Fibroblast of skin of right quadriceps (primary cell): ENCODE measurements around the gene GDI1.
"Not testable (repeated sequence)": the region's sequence is repeated elsewhere in the genome, so short reads cannot be mapped to it uniquely, and the experiment has no call there.

Source experiments
- DNase-seq: peaks from one replicate; pipeline ENCODE4 v3.0.0-alpha.2; 2013

GDI1 gene

GRCh38 chrX:154436983-154437752 lies at the start of gene GDI1:
GDI1 (plus strand) TSS chrX:154437154; CDS start chrX:154437255, 101 bp downstream.
- DNase-seq, result peak; percentile 63

- not testable (repeated sequence) for DNase-seq
These were observed 48.9 kb upstream of the GDI1 start for GRCh38 chrX:154388094-154388493.

DNA sequence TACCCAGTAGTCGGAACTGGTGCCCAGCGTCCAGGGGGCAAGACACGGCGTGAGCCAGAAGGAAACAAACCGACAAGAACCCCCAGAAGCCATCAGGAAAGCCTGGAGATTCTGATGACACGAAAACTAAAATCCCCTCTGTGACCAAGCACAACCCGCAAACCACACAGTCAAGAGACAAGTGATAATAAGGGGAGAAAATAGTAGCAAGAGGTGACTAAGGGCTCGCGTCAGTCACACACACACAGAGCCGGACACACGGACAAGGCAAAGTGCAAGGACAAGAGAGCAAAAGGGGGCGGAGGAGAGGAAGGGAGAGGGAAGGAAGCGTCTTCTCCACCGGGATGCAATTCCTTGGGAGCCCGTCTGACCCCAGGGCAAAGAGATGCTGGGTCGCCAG lies 48.3 kb upstream of the GDI1 start:
- DNase-seq, result not testable (repeated sequence)

GRCh38 chrX:154389812-154390747 lies 46.9 kb upstream of the GDI1 start:
- DNase-seq, result not testable (repeated sequence)

GRCh38 chrX:154396363-154396762 lies 40.6 kb upstream of the GDI1 start:
- DNase-seq, result not testable (repeated sequence)

- DNase-seq, result peak; percentile 60
These were observed 39.7 kb upstream of the GDI1 start for GRCh38 chrX:154396973-154397887.

DNA sequence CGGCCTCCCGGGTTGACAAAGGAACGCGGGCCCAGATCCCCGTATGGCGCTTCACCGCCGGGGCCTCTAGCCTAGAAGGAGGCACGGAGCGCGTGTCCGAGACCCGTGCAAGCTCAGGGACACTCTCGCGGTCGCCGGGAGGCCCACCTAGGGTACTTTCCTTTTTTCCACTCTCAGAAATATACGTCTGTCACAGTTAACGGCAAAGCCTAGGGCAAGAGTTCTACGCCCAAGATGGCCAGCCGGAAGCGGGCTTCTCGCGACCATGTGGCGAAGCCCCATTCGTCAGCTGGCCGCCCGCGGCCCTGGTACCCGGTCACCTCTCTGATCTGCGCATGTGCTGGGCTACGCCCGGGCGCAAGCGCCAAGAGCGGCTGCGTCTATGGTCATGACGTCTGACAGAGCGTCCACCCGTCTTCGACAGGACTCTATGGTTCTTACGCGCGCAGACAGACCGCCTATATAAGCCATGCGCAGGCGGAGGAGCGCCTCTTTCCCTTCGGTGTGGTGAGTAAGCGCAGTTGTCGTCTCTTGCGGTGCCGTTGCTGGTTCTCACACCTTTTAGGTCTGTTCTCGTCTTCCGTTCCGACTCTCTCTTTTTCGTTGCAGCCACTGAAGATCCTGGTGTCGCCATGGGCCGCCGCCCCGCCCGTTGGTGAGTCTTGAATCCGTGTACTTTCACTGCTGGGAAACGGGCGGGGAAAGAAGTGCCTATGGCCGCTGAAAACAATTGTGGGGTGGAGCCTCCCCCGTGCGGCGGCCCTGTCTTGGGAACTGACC lies 38.9 kb upstream of the GDI1 start, which contains the start of gene RPL10:
Gene RPL10 (plus strand): TSS at position 490 of the 780 bp plus-strand sequence. CDS start 143 bp downstream, at position 633.
- DNase-seq, result peak; percentile 97

DNA sequence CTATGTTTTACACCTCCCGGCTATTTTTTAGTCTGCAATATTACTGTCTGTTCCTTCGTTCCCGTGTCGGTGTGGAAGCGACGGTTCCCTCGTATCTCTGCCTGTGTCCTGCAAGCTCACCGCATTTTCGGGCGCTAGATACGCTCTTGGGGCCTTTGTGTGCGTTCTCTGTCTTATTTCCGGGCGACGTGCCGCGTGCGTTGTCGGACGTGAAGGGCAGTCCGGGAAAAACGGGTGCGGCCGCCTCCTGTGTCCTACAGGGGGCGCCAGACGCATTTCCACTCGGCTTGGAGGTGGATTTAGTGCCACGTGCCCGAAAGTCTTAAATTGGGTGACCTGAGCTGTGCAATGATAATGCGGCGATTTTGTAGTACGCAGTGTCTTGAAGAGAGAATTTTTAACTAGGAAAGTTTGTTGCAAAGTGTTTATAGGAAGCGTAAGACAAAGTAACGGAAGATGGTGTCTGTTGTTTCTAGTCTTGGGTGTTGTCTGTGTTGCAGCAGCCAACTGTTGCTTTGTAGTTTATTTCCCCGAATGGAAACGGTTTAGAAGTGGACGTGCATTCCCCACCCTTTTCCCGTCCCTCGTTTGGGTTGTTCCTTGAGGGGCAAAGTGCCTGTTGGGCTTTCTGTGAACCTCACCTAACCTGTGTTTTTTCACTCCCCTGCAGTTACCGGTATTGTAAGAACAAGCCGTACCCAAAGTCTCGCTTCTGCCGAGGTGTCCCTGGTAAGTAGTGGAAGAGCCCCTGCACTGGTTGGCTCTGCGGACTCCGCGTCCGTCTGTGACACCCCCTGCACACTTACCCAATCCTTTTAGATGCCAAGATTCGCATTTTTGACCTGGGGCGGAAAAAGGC lies 38.1 kb upstream of the GDI1 start:
- DNase-seq, result peak; percentile 80

GRCh38 chrX:154399527-154400368 lies 37.2 kb upstream of the GDI1 start:
- no peak for DNase-seq

- not testable (repeated sequence) for DNase-seq
These were observed 36.6 kb upstream of the GDI1 start for GRCh38 chrX:154400369-154400817.

DNA sequence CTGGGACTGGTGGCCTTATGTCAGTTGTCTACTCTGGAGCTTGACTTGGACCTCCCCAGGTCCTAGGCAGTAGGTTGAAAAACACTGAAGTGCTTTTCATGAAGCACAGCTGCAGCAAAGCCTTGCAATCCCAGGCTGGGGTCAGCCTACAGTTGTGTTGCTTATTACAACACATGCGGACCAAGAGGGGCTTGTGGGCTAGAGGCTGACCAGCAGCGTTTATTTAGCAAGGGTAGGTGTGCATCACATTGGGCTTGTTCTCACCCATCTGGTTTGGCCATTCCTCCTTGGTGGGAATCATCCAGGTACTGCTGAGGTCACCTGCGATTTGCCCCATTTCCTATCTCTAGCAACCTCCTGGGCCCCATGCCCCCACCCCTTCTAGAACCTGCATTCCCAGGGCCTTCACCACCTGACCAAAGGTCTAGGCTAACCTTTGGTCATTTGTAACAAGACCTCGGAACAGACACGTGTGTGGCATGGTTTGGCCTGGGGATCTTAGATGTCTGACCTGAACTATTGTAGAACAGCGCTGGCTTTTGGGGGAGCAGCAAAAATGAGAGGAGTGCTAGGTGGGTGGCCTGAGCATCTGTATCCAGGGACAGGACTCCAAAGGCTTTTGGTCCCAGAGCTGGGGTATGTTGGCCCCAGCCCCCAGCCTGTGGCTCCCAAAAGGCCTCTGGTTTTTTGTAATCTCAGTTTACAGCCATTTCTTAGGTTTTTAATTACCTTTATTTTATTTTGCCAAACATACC lies 35.7 kb upstream of the GDI1 start:
- DNase-seq, result peak; percentile 38

DNA sequence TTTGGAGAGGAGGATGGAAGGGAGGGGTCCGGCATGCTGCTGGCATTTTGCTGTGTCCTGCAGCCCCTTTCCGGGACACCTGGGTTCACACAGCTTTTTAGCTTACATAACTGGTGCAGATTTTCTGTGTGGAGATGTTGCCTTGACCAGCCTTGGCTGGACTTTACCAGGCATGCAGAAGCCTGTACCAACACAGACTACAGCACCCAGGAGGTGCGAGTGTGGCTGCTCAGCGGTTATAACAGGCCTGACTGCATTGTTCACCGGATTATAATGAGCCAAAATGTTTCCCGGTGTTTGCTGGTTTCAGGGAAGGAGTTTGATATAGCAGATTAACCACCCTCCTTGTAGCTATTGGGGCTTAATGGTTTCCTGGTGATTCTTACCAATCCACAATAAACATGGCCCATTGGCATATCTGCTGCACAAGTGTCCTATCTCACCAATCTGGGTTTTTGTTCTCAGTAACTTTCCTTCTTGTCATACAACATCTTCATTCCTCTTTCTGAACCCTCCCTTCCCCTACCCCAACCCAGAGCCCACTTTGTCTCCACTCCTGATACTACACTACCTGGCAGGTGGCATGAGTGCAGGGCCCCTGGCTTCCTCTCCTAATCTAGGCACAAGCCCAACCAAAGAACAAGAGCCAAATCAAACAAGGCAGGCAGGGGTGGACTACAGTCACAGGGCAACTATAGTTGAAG lies 34.9 kb upstream of the GDI1 start:
- peak; percentile 33 for DNase-seq

GRCh38 chrX:154402622-154403127 lies 34.3 kb upstream of the GDI1 start:
- DNase-seq, result no peak

DNA sequence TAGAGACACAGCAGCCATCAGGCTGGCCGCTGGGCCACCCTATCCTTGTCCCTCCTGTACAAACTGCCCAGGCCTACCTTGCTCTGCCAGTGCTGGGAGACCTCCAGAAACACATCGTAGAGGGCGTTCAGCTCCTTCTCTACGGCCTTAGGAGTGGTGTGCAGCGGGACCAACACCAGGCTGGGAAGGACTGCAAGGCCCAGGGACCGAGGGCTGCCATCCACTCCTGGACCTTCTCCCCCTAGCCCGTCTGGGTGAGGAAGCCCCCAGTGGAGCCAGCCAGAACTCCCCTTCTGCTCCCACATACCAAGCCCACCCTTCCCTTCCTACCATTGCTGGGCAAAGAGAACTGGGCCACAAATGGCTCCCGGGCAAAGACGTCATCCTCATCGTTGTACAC lies 33.8 kb upstream of the GDI1 start:
- DNase-seq, result no peak

DNA sequence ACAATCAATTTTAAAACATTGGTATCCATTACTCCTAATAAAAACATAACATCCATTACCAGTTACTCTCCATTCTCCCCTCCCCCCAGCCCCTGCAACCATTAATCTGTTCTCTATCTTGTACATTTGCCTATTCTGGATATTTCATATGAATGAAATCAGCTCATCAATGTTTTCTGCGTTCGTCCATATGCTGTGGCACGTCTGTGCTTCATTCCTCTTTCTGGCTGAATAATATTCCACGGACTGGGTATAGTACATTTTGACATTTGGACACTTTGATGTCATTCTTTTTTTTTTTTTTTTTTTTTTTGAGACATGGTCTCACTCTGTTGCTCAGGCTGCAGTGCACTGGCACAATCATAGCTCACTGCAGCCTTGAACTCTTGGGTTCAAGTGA lies 33.1 kb upstream of the GDI1 start:
- DNase-seq, result no peak

DNA sequence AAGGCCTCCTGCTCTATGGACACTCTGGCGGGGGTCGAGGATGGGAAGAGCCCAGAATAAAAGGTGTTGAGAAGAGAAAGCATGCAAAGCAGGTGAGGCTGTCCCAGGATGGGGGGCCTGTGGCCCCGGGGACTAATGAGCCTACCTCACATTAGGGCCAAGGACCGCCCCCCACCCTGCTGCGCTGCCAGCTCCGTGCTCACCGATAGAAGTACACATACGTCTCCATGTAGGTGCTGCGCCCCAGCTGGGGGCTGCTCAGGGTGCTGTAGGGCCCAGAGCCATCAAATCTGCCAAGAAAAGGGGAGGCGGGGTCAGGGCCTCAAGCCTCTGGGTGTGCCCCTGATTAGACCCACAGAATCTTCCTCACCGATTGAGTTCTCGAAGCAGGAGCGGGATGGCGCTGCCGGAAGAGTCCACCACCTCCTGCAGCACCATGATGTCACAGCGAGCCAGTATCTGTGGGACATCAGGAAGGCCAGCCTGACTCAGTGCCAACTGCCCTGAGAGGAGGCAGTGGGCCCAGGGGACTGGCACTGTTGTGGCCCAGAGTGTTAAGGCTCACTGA lies 32.2 kb upstream of the GDI1 start:
- DNase-seq, result no peak

- no peak for DNase-seq
These were observed 28.2 kb upstream of the GDI1 start for GRCh38 chrX:154408659-154409221.
